IMR-90 (cell line): ENCODE measurements around the gene TTC1. TPM values are rescaled to one million over a fixed set of nuclear protein-coding genes. Genes with fewer than 3 reads are reported as not detected.

Source experiments
- ATAC-seq: fragments of 200-7000 bp; cut with Tn5 transposase; 2 replicates; pipeline ENCODE4 v1.9.1; 2020; ENCODE audit warnings: low read depth, mild to moderate bottlenecking, moderate library complexity
- BruUV-seq: library from RNA; stranded (reverse); fragments of 400-500 nt; replicated peaks from 2 replicates; lab custom pipeline; 2021; lab: Mats Ljungman, UMichigan
- CTCF ChIA-PET: fragments of 300-600 bp; formaldehyde crosslinking; extraction: SDS; loops from one replicate; lab custom pipeline; 2021; ENCODE audit warnings: antibody characterized with exemption; lab: Yijun Ruan, JAX
- POLR2A ChIA-PET: fragments of 300-600 bp; sonication (Branson Sonifier 250); formaldehyde crosslinking; loops from one replicate; lab custom pipeline; 2022; ENCODE audit warnings: antibody characterized with exemption; ENCODE audit not compliant: unreplicated experiment; lab: Charles Lee
- DNase-seq: peaks from one replicate; pipeline ENCODE4 v3.0.0; 2013
- H2AFZ ChIP-seq: replicated peaks from 2 replicates; pipeline ENCODE3; 2013; ENCODE audit warnings: low read length, mild to moderate bottlenecking; ENCODE audit not compliant: poor library complexity
- H2AK5ac ChIP-seq: 2 replicates; pipeline ENCODE4 v1.6.1; 2013; ENCODE audit warnings: low read depth, low read length, inconsistent platforms
- H2AK9ac ChIP-seq: replicated peaks from 2 replicates; pipeline ENCODE3; 2013; ENCODE audit warnings: mild to moderate bottlenecking, low read depth, low read length, moderate library complexity; ENCODE audit not compliant: poor library complexity
- H2BK120ac ChIP-seq: 2 replicates; pipeline ENCODE4 v1.6.1; 2013; ENCODE audit warnings: low read depth, low read length, inconsistent platforms
- H2BK15ac ChIP-seq: 3 replicates; pipeline ENCODE4 v1.6.1; 2013; ENCODE audit warnings: low read depth, low read length, inconsistent platforms
- H2BK20ac ChIP-seq: 2 replicates; pipeline ENCODE4 v1.6.1; 2013; ENCODE audit warnings: low read depth, mild to moderate bottlenecking, inconsistent platforms, low read length, moderate library complexity
- H2BK5ac ChIP-seq: 2 replicates; pipeline ENCODE4 v1.6.1; 2013; ENCODE audit warnings: mild to moderate bottlenecking, low read depth, low read length, inconsistent platforms; ENCODE audit not compliant: poor library complexity, severe bottlenecking
- H3K14ac ChIP-seq: replicated peaks from 2 replicates; pipeline ENCODE4 v1.6.1; 2013; ENCODE audit warnings: low read depth, low read length, inconsistent platforms
- H3K18ac ChIP-seq: 2 replicates; pipeline ENCODE4 v1.6.1; 2013; ENCODE audit warnings: low read depth, low read length, control low read depth
- H3K23ac ChIP-seq: 2 replicates; pipeline ENCODE4 v1.6.1; 2013; ENCODE audit warnings: low read depth, low read length, inconsistent platforms
- H3K27ac ChIP-seq: 2 replicates; pipeline ENCODE4 v1.5.1; 2013; ENCODE audit warnings: mild to moderate bottlenecking, control low read depth, low read length; ENCODE audit not compliant: insufficient read depth
- H3K27me3 ChIP-seq: 2 replicates; pipeline ENCODE4 v1.6.1; 2013; ENCODE audit warnings: low read length; ENCODE audit not compliant: control insufficient read depth, insufficient read depth
- H3K36me3 ChIP-seq: 2 replicates; pipeline ENCODE4 v1.6.1; 2013; ENCODE audit warnings: low read length, mixed read lengths; ENCODE audit not compliant: control insufficient read depth, insufficient read depth
- H3K4ac ChIP-seq: 2 replicates; pipeline ENCODE4 v1.6.1; 2013; ENCODE audit warnings: low read depth, low read length, inconsistent platforms
- H3K4me1 ChIP-seq: 2 replicates; pipeline ENCODE4 v1.6.1; 2013; ENCODE audit warnings: low read length, mixed read lengths; ENCODE audit not compliant: control insufficient read depth, insufficient read depth
- H3K4me2 ChIP-seq: 2 replicates; pipeline ENCODE4 v1.6.1; 2013; ENCODE audit warnings: low read depth, mild to moderate bottlenecking, control low read depth, low read length, moderate library complexity
- H3K4me3 ChIP-seq: 2 replicates; pipeline ENCODE4 v1.5.1; 2013; ENCODE audit warnings: low read depth, mild to moderate bottlenecking, control low read depth, low read length, moderate library complexity; ENCODE audit not compliant: insufficient read depth
- H3K56ac ChIP-seq: 2 replicates; pipeline ENCODE4 v1.6.1; 2013; ENCODE audit warnings: low read length, inconsistent platforms; ENCODE audit not compliant: insufficient read depth; ENCODE audit errors: extremely low read depth
- H3K79me1 ChIP-seq, 2 experiments: 2 replicates each; pipeline ENCODE4 v1.6.1; 2013; ENCODE audit warnings: low read length in 2 of 2, inconsistent platforms in 1 of 2, low read depth in 1 of 2
- H3K9ac ChIP-seq: 2 replicates; pipeline ENCODE4 v1.6.1; 2013; ENCODE audit warnings: low read depth, low read length, control low read depth
- H3K9me1 ChIP-seq: 2 replicates; pipeline ENCODE4 v1.6.1; 2013; ENCODE audit warnings: low read length, inconsistent platforms; ENCODE audit not compliant: insufficient read depth
- H3K9me3 ChIP-seq: 2 replicates; pipeline ENCODE4 v1.6.1; 2013; ENCODE audit warnings: low read length; ENCODE audit not compliant: control insufficient read depth, insufficient read depth
- H4K20me1 ChIP-seq: 2 replicates; pipeline ENCODE4 v1.6.1; 2013; ENCODE audit warnings: low read length, inconsistent platforms; ENCODE audit not compliant: insufficient read depth
- H4K5ac ChIP-seq: 2 replicates; pipeline ENCODE4 v1.6.1; 2013; ENCODE audit warnings: mild to moderate bottlenecking, low read depth, low read length, control low read depth
- H4K8ac ChIP-seq, 2 experiments: 2 replicates each; pipeline ENCODE4 v1.6.1; 2013; ENCODE audit warnings: low read depth in 2 of 2, low read length in 2 of 2, control low read depth in 1 of 2, inconsistent platforms in 1 of 2
- H4K91ac ChIP-seq: 2 replicates; pipeline ENCODE4 v1.6.1; 2013; ENCODE audit warnings: low read depth, low read length, inconsistent platforms; ENCODE audit not compliant: insufficient read depth
- CEBPB ChIP-seq: IDR thresholded peaks from 2 replicates; pipeline ENCODE4 v1.6.1; 2012; ENCODE audit warnings: low read depth, low read length, improper control_type of control experiment
- CTCF ChIP-seq: conservative IDR thresholded peaks from 2 replicates; pipeline ENCODE4 v1.5.1; 2012; ENCODE audit warnings: mild to moderate bottlenecking, low read depth, low read length, improper control_type of control experiment
- ELK1 ChIP-seq: fragments of 150-350 bp; IDR thresholded peaks from 2 replicates; pipeline ENCODE4 v1.6.1; 2016; ENCODE audit warnings: low read depth, mild to moderate bottlenecking, low read length, moderate library complexity, borderline replicate concordance
- MAFK ChIP-seq: IDR thresholded peaks from 2 replicates; pipeline ENCODE4 v1.6.1; 2012; ENCODE audit warnings: low read depth, low read length, improper control_type of control experiment
- MXI1 ChIP-seq: IDR thresholded peaks from 2 replicates; pipeline ENCODE4 v1.6.1; 2012; ENCODE audit warnings: low read depth, mild to moderate bottlenecking, low read length, moderate library complexity, borderline replicate concordance
- NFE2L2 ChIP-seq: fragments of 150-350 bp; IDR thresholded peaks from 2 replicates; pipeline ENCODE4 v1.6.1; 2016; ENCODE audit warnings: low read depth, mild to moderate bottlenecking, low read length
- RFX5 ChIP-seq: IDR thresholded peaks from 2 replicates; pipeline ENCODE4 v1.8.0; 2012; ENCODE audit warnings: low read depth, mild to moderate bottlenecking, low read length, moderate library complexity
- WGBS, 2 experiments: methylation state at CpG; one replicate each; pipeline versions ENCODE4 v1.1.5 to v1.1.7; 2013; ENCODE audit warnings: missing lambda C conversion rate in 2 of 2; ENCODE audit not compliant: insufficient read length in 1 of 2; ENCODE audit errors: extremely low coverage in 2 of 2; 5-methylcytosine and 5-hydroxymethylcytosine counted together
- dilution Hi-C: fragments of 300-500 bp; cut with HindIII; formaldehyde crosslinking; loops from one replicate; pipeline ENCODE4 v1.14.3; 2018; ENCODE audit warnings: low sequenced_read_pairs; ENCODE audit not compliant: unreplicated experiment
- in situ Hi-C: fragments of 300-500 bp; cut with MboI; formaldehyde crosslinking; loops from 3 replicates; pipeline ENCODE4 v1.14.3; 2019; ENCODE audit warnings: low sequenced_read_pairs, inconsistent platforms, mixed read lengths
- intact Hi-C: fragments of 100-400 bp; cut with micrococcal nuclease; formaldehyde crosslinking; loops from 2 replicates; pipeline ENCODE4 v1.10.0; 2022
- polyA plus RNA-seq, 3 experiments: library from polyadenylated mRNA; depleted of rRNA; stranded (reverse); fragments of >200 nt; gene quantifications; 2 replicates each; pipeline ENCODE4 v1.2.3, GENCODE V29; 2012; ENCODE audit warnings: low replicate concordance in 1 of 3
- total RNA-seq: library from RNA; depleted of rRNA; stranded (reverse); fragments of >200 nt; gene quantifications from 2 replicates; pipeline ENCODE4 v1.2.3, GENCODE V29; 2012

The TTC1 gene
- total and polyA plus RNA-seq, 2 of the 4 experiments (the other 2 are of a cell fraction): 23.1 to 41.1 TPM

- Histone ChIP-seq H2BK120ac (no peak overlapping the region), H3K4ac (no peak overlapping the region), H2BK15ac (no peak overlapping the region), H3K23ac (no peak overlapping the region), H4K20me1 (no peaks in the 10 kb centered on the region), H4K5ac (no peak overlapping the region), H3K27me3 (no peaks in the 10 kb centered on the region), H3K79me1 (no peaks in the 10 kb centered on the region; a peak in 2 of 4 replicates), H3K27ac (no peak overlapping the region), H3K36me3 (peaks cover 10% of the 10 kb centered on the region), H4K8ac (no peak overlapping the region), H2BK5ac (no peak overlapping the region), H4K91ac (no peak overlapping the region), H2AFZ (no peak overlapping the region), H3K18ac (no peak overlapping the region), H3K9me3 (no peaks in the 10 kb centered on the region), H2BK20ac (no peak overlapping the region), H3K9me1 (no peaks in the 10 kb centered on the region), H2AK9ac (no peak overlapping the region), H3K56ac (no peak overlapping the region), H2AK5ac (no peak overlapping the region), H3K4me2 (no peak overlapping the region), H3K14ac (no peak overlapping the region), H3K4me1 (no peaks in the 10 kb centered on the region), H3K4me3 (no peak overlapping the region), H3K9ac (no peak overlapping the region)
- CTCF ChIA-PET: interaction anchor here (0.6 kb wide), 2 partner anchors 19 to 74 kb away, joined by 3 to 6 read pairs; no protein-coding TSS in a partner anchor
- ATAC-seq (no peak), DNase-seq (no peak)
- WGBS, 2 experiments: no CpG with 5 or more reads among the region's 2 CpGs
- intact Hi-C loops (loop anchor here (5.0 kb wide), 1 partner anchor 37 kb away; no protein-coding TSS in a partner anchor), dilution Hi-C loops (no loop called here), in situ Hi-C loops (no loop called here)
- BruUV-seq: no TSS peak
- POLR2A ChIA-PET: no interaction called here
- no peak for TF ChIP-seq ELK1
- no peak for TF ChIP-seq MXI1
- TF ChIP-seq CTCF: no peak
- no peak for TF ChIP-seq MAFK
- no peak for TF ChIP-seq NFE2L2
- TF ChIP-seq RFX5: no peak
- no peak for TF ChIP-seq CEBPB
These were observed 31.5 kb downstream of the TTC1 start for GRCh38 chr5:160040471-160040835.
